GM23338 (cell line): Measurements from ENCODE around the gene PLRG1. TPM values are rescaled to one million over a fixed set of nuclear protein-coding genes. Genes with fewer than 3 reads are reported as not detected.

Experiments
- ATAC-seq: fragments of 200-7000 bp; cut with Tn5 transposase; 3 replicates; pipeline ENCODE4 v1.9.1; 2020
- DNase-seq: peaks from one replicate; pipeline ENCODE4 v3.0.0-alpha.2; 2015; ENCODE audit warnings: low spot score
- H2AFZ ChIP-seq: fragments of 200-600 bp; sonication (generic); 2 replicates; pipeline ENCODE4 v1.8.0; 2016; ENCODE audit warnings: antibody characterized with exemption, mild to moderate bottlenecking, moderate library complexity
- H3F3A ChIP-seq: fragments of 200-600 bp; sonication (generic); replicated peaks from 2 replicates; pipeline ENCODE4 v1.8.0; 2017; ENCODE audit warnings: antibody characterized with exemption, mixed run types, low read depth
- H3K27ac ChIP-seq: fragments of 200-600 bp; sonication (generic); 2 replicates; pipeline ENCODE4 v1.6.1; 2016; ENCODE audit warnings: low read depth
- H3K27me3 ChIP-seq: fragments of 200-600 bp; sonication (generic); 2 replicates; pipeline ENCODE4 v1.8.0; 2016; ENCODE audit warnings: mild to moderate bottlenecking, mixed run types, moderate library complexity; ENCODE audit not compliant: insufficient read depth
- H3K36me3 ChIP-seq: fragments of 200-600 bp; sonication (generic); 2 replicates; pipeline ENCODE4 v1.8.0; 2016; ENCODE audit warnings: mild to moderate bottlenecking; ENCODE audit not compliant: insufficient read depth
- H3K4me1 ChIP-seq: fragments of 200-600 bp; sonication (generic); 2 replicates; pipeline ENCODE4 v1.8.0; 2016; ENCODE audit warnings: mild to moderate bottlenecking, moderate library complexity; ENCODE audit not compliant: insufficient read depth
- H3K4me2 ChIP-seq: fragments of 200-600 bp; sonication (generic); 2 replicates; pipeline ENCODE4 v1.7.1; 2017; ENCODE audit warnings: mixed run types
- H3K4me3 ChIP-seq: fragments of 200-600 bp; sonication (generic); 2 replicates; pipeline ENCODE4 v1.6.1; 2016; ENCODE audit warnings: mixed run types
- H3K79me2 ChIP-seq: fragments of 200-600 bp; sonication (generic); replicated peaks from 2 replicates; pipeline ENCODE4 v1.8.0; 2017; ENCODE audit warnings: mild to moderate bottlenecking; ENCODE audit not compliant: insufficient read depth
- H3K9me2 ChIP-seq: fragments of 200-600 bp; sonication (generic); 2 replicates; pipeline ENCODE4 v1.8.0; 2017; ENCODE audit not compliant: insufficient read depth
- H4K20me1 ChIP-seq: fragments of 200-600 bp; sonication (generic); replicated peaks from 2 replicates; pipeline ENCODE4 v1.8.0; 2017; ENCODE audit warnings: mild to moderate bottlenecking; ENCODE audit not compliant: insufficient read depth
- H3K27ac Mint-ChIP-seq: 2 replicates; pipeline ENCODE4 v1.8.0; 2020; ENCODE audit warnings: inconsistent platforms, mild to moderate bottlenecking, moderate library complexity, mixed read lengths
- H3K27me3 Mint-ChIP-seq: 3 replicates; pipeline ENCODE4 v1.8.0; 2022; ENCODE audit warnings: low read depth, mild to moderate bottlenecking, moderate library complexity, mixed read lengths, inconsistent platforms; ENCODE audit not compliant: insufficient read depth, poor library complexity
- H3K36me3 Mint-ChIP-seq: 3 replicates; pipeline ENCODE4 v1.8.0; 2021; ENCODE audit warnings: low read depth, mild to moderate bottlenecking, inconsistent platforms, moderate library complexity, mixed read lengths
- H3K4me1 Mint-ChIP-seq: 3 replicates; pipeline ENCODE4 v1.8.0; 2020; ENCODE audit warnings: mild to moderate bottlenecking, inconsistent platforms, mixed read lengths
- H3K4me3 Mint-ChIP-seq: 3 replicates; pipeline ENCODE4 v1.8.0; 2021; ENCODE audit warnings: moderate library complexity, mild to moderate bottlenecking, inconsistent platforms, mixed read lengths
- H3K9me3 Mint-ChIP-seq: 3 replicates; pipeline ENCODE4 v1.8.0; 2020; ENCODE audit warnings: moderate library complexity, mild to moderate bottlenecking, inconsistent platforms, mixed read lengths
- CREB1 ChIP-seq: fragments of 250-450 bp; sonication (Bioruptor Pico); IDR thresholded peaks from 2 replicates; pipeline ENCODE4 v1.5.0; 2020; ENCODE audit warnings: low read depth, mild to moderate bottlenecking, moderate library complexity
- ETS1 ChIP-seq: IDR thresholded peaks from 2 replicates; pipeline ENCODE4 v1.6.1; 2016; ENCODE audit warnings: antibody characterized with exemption
- EZH2 ChIP-seq: fragments of 200-600 bp; sonication (generic); IDR thresholded peaks from one replicate; pipeline ENCODE4 v1.8.0; 2017; ENCODE audit warnings: antibody characterized with exemption, mild to moderate bottlenecking, low read depth; ENCODE audit not compliant: unreplicated experiment
- EZH2phosphoT487 ChIP-seq: fragments of 200-600 bp; sonication (generic); IDR thresholded peaks from one replicate; pipeline ENCODE4 v1.8.1; 2018; ENCODE audit warnings: antibody characterized with exemption; ENCODE audit not compliant: unreplicated experiment
- JUNB ChIP-seq: IDR thresholded peaks from one replicate; pipeline ENCODE4 v1.6.1; 2016; ENCODE audit warnings: antibody characterized with exemption; ENCODE audit not compliant: unreplicated experiment
- NANOG ChIP-seq: IDR thresholded peaks from 2 replicates; pipeline ENCODE4 v1.6.1; 2016; ENCODE audit warnings: antibody characterized with exemption, borderline replicate concordance
- POLR2AphosphoS5 ChIP-seq: IDR thresholded peaks from 2 replicates; pipeline ENCODE4 v1.6.1; 2016; ENCODE audit warnings: antibody characterized with exemption, low read depth
- STAT1 ChIP-seq: IDR thresholded peaks from one replicate; pipeline ENCODE4 v1.6.1; 2016; ENCODE audit warnings: antibody characterized with exemption; ENCODE audit not compliant: unreplicated experiment
- ZNF114 ChIP-seq: fragments of 250-450 bp; sonication (Bioruptor Pico); IDR thresholded peaks from 2 replicates; pipeline ENCODE4 v1.5.0; 2020; ENCODE audit warnings: mild to moderate bottlenecking, moderate library complexity
- ZNF331 ChIP-seq: fragments of 250-450 bp; sonication (Bioruptor Pico); IDR thresholded peaks from 2 replicates; pipeline ENCODE4 v1.5.0; 2020; ENCODE audit warnings: low read depth, mild to moderate bottlenecking, moderate library complexity
- ZNF462 ChIP-seq: fragments of 250-450 bp; sonication (Bioruptor Pico); IDR thresholded peaks from 2 replicates; pipeline ENCODE4 v1.5.0; 2020; ENCODE audit warnings: mild to moderate bottlenecking, moderate library complexity
- polyA plus RNA-seq: library from polyadenylated mRNA; unstranded; fragments of >200 nt; fragmentation: Nextera tagmentation; extraction: Ambion mirVana; gene quantifications from 2 replicates; pipeline ENCODE4 v1.2.1, GENCODE V29; 2016
- total RNA-seq: library from RNA; depleted of rRNA; stranded (reverse); fragments of >200 nt; shearing (Covaris generic); gene quantifications from 2 replicates; pipeline ENCODE4 v1.2.3, GENCODE V29; 2014
- TF ChIP-seq, protein P1 (sequence below), 2 experiments: fragments of 200-600 bp in 1 of 2; sonication (generic) in 1 of 2; conservative IDR thresholded peaks; 2 replicates each; pipeline versions ENCODE4 v1.5.1 to v1.6.1; 2016 to 2017; ENCODE audit warnings: antibody characterized with exemption in 2 of 2, low read depth in 2 of 2, mild to moderate bottlenecking in 2 of 2, moderate library complexity in 1 of 2
- TF ChIP-seq, protein P2 (sequence below): IDR thresholded peaks from one replicate; pipeline ENCODE4 v1.6.1; 2018; ENCODE audit warnings: antibody characterized with exemption; ENCODE audit not compliant: unreplicated experiment

PLRG1 gene
- total and polyA plus RNA-seq, 2 experiments from 2014 or later = 77.3 to 82.7 TPM

GRCh38 chr4:154534296-154534695 lies 15.9 kb downstream of the PLRG1 start:
- H3K27me3 ChIP-seq = no peaks in the 10 kb centered on the region
- H3K27ac ChIP-seq = no peak overlapping the region
- H2AFZ ChIP-seq = no peak overlapping the region
- Mint-ChIP-seq H3K27ac (no peak overlapping the region), H3K4me3 (no peak overlapping the region), H3K27me3 (no peaks in the 10 kb centered on the region), H3K4me1 (no peaks in the 10 kb centered on the region; the same call in 2 of the 3 replicates), H3K9me3 (no peaks in the 10 kb centered on the region), H3K36me3 (peaks cover 10% of the 10 kb centered on the region)
- peaks cover 4% of the 10 kb centered on the region; the same call in 1 of the 2 replicates for H4K20me1 ChIP-seq
- no peaks in the 10 kb centered on the region for H3F3A ChIP-seq
- DNase-seq (no peak), ATAC-seq (no peak)
- TF ChIP-seq POLR2AphosphoS5 (no peak; the same call in 1 of the 2 replicates), EZH2phosphoT487 (no peak), ZNF114 (CRISPR knock-in tag) (no peak), STAT1 (no peak), ETS1 (no peak), CREB1 (CRISPR knock-in tag) (no peak), ZNF331 (CRISPR knock-in tag) (no peak), JUNB (no peak), EZH2 (no peak), NANOG (no peak), ZNF462 (CRISPR knock-in tag) (no peak)
- TF ChIP-seq, protein P1, sequence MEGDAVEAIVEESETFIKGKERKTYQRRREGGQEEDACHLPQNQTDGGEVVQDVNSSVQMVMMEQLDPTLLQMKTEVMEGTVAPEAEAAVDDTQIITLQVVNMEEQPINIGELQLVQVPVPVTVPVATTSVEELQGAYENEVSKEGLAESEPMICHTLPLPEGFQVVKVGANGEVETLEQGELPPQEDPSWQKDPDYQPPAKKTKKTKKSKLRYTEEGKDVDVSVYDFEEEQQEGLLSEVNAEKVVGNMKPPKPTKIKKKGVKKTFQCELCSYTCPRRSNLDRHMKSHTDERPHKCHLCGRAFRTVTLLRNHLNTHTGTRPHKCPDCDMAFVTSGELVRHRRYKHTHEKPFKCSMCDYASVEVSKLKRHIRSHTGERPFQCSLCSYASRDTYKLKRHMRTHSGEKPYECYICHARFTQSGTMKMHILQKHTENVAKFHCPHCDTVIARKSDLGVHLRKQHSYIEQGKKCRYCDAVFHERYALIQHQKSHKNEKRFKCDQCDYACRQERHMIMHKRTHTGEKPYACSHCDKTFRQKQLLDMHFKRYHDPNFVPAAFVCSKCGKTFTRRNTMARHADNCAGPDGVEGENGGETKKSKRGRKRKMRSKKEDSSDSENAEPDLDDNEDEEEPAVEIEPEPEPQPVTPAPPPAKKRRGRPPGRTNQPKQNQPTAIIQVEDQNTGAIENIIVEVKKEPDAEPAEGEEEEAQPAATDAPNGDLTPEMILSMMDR (conservative IDR thresholded peaks at IDR 0.05; ENCODE audit: low read depth in 2 of 2) = no peak
- TF ChIP-seq, protein P2, sequence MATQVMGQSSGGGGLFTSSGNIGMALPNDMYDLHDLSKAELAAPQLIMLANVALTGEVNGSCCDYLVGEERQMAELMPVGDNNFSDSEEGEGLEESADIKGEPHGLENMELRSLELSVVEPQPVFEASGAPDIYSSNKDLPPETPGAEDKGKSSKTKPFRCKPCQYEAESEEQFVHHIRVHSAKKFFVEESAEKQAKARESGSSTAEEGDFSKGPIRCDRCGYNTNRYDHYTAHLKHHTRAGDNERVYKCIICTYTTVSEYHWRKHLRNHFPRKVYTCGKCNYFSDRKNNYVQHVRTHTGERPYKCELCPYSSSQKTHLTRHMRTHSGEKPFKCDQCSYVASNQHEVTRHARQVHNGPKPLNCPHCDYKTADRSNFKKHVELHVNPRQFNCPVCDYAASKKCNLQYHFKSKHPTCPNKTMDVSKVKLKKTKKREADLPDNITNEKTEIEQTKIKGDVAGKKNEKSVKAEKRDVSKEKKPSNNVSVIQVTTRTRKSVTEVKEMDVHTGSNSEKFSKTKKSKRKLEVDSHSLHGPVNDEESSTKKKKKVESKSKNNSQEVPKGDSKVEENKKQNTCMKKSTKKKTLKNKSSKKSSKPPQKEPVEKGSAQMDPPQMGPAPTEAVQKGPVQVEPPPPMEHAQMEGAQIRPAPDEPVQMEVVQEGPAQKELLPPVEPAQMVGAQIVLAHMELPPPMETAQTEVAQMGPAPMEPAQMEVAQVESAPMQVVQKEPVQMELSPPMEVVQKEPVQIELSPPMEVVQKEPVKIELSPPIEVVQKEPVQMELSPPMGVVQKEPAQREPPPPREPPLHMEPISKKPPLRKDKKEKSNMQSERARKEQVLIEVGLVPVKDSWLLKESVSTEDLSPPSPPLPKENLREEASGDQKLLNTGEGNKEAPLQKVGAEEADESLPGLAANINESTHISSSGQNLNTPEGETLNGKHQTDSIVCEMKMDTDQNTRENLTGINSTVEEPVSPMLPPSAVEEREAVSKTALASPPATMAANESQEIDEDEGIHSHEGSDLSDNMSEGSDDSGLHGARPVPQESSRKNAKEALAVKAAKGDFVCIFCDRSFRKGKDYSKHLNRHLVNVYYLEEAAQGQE = no peak
- H3K9me2 ChIP-seq = no peaks in the 10 kb centered on the region
- no peak overlapping the region for H3K4me2 ChIP-seq
- no peaks in the 10 kb centered on the region for H3K4me1 ChIP-seq
- no peak overlapping the region for H3K4me3 ChIP-seq
- H3K79me2 ChIP-seq = no peaks in the 10 kb centered on the region
- peaks cover 16% of the 10 kb centered on the region; the same call in 1 of the 2 replicates for H3K36me3 ChIP-seq
